OCI-LY1 (cell line): ENCODE measurements around the gene OSBPL3.

Experiments used
- EZH2 ChIP-seq: fragments of 200-600 bp; sonication (generic), shearing (Covaris generic); IDR thresholded peaks from 2 replicates; pipeline ENCODE4 v1.8.0; 2017; ENCODE audit warnings: borderline replicate concordance, mixed run types, mild to moderate bottlenecking, antibody characterized with exemption, low read length, moderate library complexity, mixed read lengths
- TF ChIP-seq, protein P1 (sequence below): fragments of 200-600 bp; sonication (generic), shearing (Covaris generic); IDR thresholded peaks from 2 replicates; pipeline ENCODE4 v1.5.1; 2017; ENCODE audit warnings: mild to moderate bottlenecking, antibody characterized with exemption, low read length, moderate library complexity, mixed read lengths

DNA sequence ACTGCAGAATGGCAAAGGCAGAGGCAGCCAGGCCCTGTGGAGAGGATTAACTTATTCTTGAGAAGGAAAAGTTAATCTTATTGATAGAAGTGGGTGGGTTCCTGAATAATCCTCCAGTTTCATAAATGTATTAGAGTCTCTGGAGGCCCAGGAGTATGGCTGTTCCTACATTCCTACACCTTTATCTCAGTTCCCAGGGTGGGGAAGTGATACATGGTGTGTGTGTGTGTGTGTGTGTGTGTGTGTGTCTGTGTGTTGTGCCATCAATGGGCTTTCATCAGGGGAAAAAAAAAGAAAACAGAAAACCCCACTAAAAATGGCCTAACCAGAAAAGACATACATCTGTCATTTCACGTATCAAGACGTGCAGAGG lies 200.7 kb downstream of the OSBPL3 start:
- TF ChIP-seq, protein P1, sequence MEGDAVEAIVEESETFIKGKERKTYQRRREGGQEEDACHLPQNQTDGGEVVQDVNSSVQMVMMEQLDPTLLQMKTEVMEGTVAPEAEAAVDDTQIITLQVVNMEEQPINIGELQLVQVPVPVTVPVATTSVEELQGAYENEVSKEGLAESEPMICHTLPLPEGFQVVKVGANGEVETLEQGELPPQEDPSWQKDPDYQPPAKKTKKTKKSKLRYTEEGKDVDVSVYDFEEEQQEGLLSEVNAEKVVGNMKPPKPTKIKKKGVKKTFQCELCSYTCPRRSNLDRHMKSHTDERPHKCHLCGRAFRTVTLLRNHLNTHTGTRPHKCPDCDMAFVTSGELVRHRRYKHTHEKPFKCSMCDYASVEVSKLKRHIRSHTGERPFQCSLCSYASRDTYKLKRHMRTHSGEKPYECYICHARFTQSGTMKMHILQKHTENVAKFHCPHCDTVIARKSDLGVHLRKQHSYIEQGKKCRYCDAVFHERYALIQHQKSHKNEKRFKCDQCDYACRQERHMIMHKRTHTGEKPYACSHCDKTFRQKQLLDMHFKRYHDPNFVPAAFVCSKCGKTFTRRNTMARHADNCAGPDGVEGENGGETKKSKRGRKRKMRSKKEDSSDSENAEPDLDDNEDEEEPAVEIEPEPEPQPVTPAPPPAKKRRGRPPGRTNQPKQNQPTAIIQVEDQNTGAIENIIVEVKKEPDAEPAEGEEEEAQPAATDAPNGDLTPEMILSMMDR: no peak
- TF ChIP-seq EZH2: no peak
